B cell (primary cell): ENCODE results near the gene MAPT. TPM values are rescaled to one million over a fixed set of nuclear protein-coding genes. Genes with fewer than 3 reads are reported as not detected.

ENCODE experiments used
- ATAC-seq: fragments of 200-7000 bp; cut with Tn5 transposase; one replicate; pipeline ENCODE4 v1.10.0; 2021; ENCODE audit warnings: low read depth, mild to moderate bottlenecking, moderate number of reproducible peaks, moderate library complexity
- CTCF ChIA-PET: fragments of 350-600 bp; sonication (Branson Sonifier 250); formaldehyde crosslinking; loops from one replicate; lab custom pipeline; 2021; ENCODE audit warnings: antibody characterized with exemption, inconsistent platforms; lab: Charles Lee
- POLR2A ChIA-PET: fragments of 350-600 bp; sonication (Branson Sonifier 250); formaldehyde crosslinking; loops from one replicate; lab custom pipeline; 2021; ENCODE audit warnings: antibody characterized with exemption; lab: Charles Lee
- DNase-seq: peaks from one replicate; pipeline ENCODE4 v3.0.0; 2013
- H2AFZ ChIP-seq: 2 replicates; pipeline ENCODE4 v1.6.1; 2012; ENCODE audit warnings: mild to moderate bottlenecking, low read depth, low read length; ENCODE audit not compliant: insufficient read depth, poor library complexity, severe bottlenecking
- H3K27ac ChIP-seq, 2 donors: 1 replicate in 1 of 2; 2 replicates in 1 of 2; pipeline ENCODE4 v1.5.1; 2012 to 2013; ENCODE audit warnings: low read length in 2 of 2, mild to moderate bottlenecking in 2 of 2, moderate library complexity in 1 of 2
- H3K27me3 ChIP-seq, 4 experiments: fragments of 200-600 bp in 1 of 4; sonication (generic) in 1 of 4; replicated peaks in 1 of 4; 1 replicate in 2 of 4; 2 replicates in 2 of 4; pipeline versions ENCODE4 v1.6.1 to v1.7.0; 2013 to 2016; ENCODE audit warnings: low read length in 3 of 4, mild to moderate bottlenecking in 2 of 4, mixed read lengths in 1 of 4, moderate library complexity in 1 of 4; ENCODE audit not compliant: insufficient read depth in 4 of 4, control insufficient read depth in 3 of 4; ENCODE audit errors: control extremely low read depth in 1 of 4
- H3K36me3 ChIP-seq, 2 experiments: replicated peaks in 1 of 2; 1 replicate in 1 of 2; 2 replicates in 1 of 2; pipeline versions ENCODE4 v1.6.1 to v1.7.1; 2013; ENCODE audit warnings: low read length in 1 of 2; ENCODE audit not compliant: insufficient read depth in 2 of 2, control insufficient read depth in 1 of 2; ENCODE audit errors: control extremely low read depth in 1 of 2, extremely low read depth in 1 of 2
- H3K4me1 ChIP-seq, 2 donors: fragments of 200-600 bp in 1 of 2; sonication (generic) in 1 of 2; 1 replicate in 1 of 2; 2 replicates in 1 of 2; pipeline versions ENCODE4 v1.5.1 to v1.6.1; 2013 to 2017; ENCODE audit warnings: low read length in 2 of 2; ENCODE audit not compliant: control insufficient read depth in 2 of 2, insufficient read depth in 2 of 2
- H3K4me2 ChIP-seq: replicated peaks from 2 replicates; pipeline ENCODE3; 2012; ENCODE audit warnings: mild to moderate bottlenecking, low read depth, low read length; ENCODE audit not compliant: poor library complexity, severe bottlenecking
- H3K4me3 ChIP-seq, 5 experiments: fragments of 200-600 bp in 1 of 5; sonication (generic) in 1 of 5; 1 replicate in 3 of 5; 2 replicates in 2 of 5; pipeline versions ENCODE4 v1.5.1 to v1.7.0; 2011 to 2016; ENCODE audit warnings: low read length in 4 of 5, mild to moderate bottlenecking in 4 of 5, low read depth in 2 of 5, control low read depth in 1 of 5, moderate library complexity in 1 of 5; ENCODE audit not compliant: insufficient read depth in 1 of 5; ENCODE audit errors: control extremely low read depth in 1 of 5, extremely low read depth in 1 of 5
- H3K79me2 ChIP-seq: fragments of 200-600 bp; sonication (generic); one replicate; pipeline ENCODE4 v1.6.0; 2016; ENCODE audit warnings: low read length; ENCODE audit not compliant: control insufficient read depth, insufficient read depth
- H3K9ac ChIP-seq: fragments of 200-600 bp; sonication (generic); 2 replicates; pipeline ENCODE4 v1.6.1; 2017; ENCODE audit warnings: mild to moderate bottlenecking, low read length, moderate library complexity
- H3K9me3 ChIP-seq, 3 donors: one replicate each; pipeline versions ENCODE4 v1.6.1 to v1.7.1; 2013; ENCODE audit warnings: low read length in 2 of 3; ENCODE audit not compliant: control insufficient read depth in 2 of 3, insufficient read depth in 1 of 3; ENCODE audit errors: control extremely low read depth in 1 of 3
- H4K20me1 ChIP-seq: 2 replicates; pipeline ENCODE4 v1.6.0; 2012; ENCODE audit warnings: mild to moderate bottlenecking, low read length; ENCODE audit not compliant: insufficient read depth, control insufficient read depth, poor library complexity, severe bottlenecking
- H3K27ac Mint-ChIP-seq: one replicate; pipeline ENCODE4 v1.8.0; 2021; ENCODE audit warnings: mixed read lengths
- H3K27me3 Mint-ChIP-seq: one replicate; pipeline ENCODE4 v1.8.0; 2021; ENCODE audit warnings: mixed read lengths
- H3K4me1 Mint-ChIP-seq: one replicate; pipeline ENCODE4 v1.8.0; 2021; ENCODE audit warnings: mixed read lengths
- H3K4me3 Mint-ChIP-seq: one replicate; pipeline ENCODE4 v1.8.0; 2021; ENCODE audit warnings: mixed read lengths
- H3K9me3 Mint-ChIP-seq: one replicate; pipeline ENCODE4 v1.8.0; 2022; ENCODE audit warnings: mixed read lengths; ENCODE audit not compliant: insufficient read depth
- EZH2 ChIP-seq: IDR thresholded peaks from 2 replicates; pipeline ENCODE4 v1.6.1; 2012; ENCODE audit warnings: borderline replicate concordance, low read depth, mild to moderate bottlenecking, moderate library complexity, low read length; ENCODE audit not compliant: insufficient read depth, poor library complexity, severe bottlenecking
- WGBS: methylation state at CpG from one replicate; pipeline ENCODE4 v1.1.5; 2013; ENCODE audit warnings: missing lambda C conversion rate; ENCODE audit not compliant: insufficient coverage; 5-methylcytosine and 5-hydroxymethylcytosine counted together
- intact Hi-C: fragments of 100-400 bp; cut with micrococcal nuclease; formaldehyde crosslinking; loops from one replicate; pipeline ENCODE4 v1.10.0; 2022
- polyA plus RNA-seq: library from polyadenylated mRNA; depleted of rRNA; stranded (reverse); fragments of >200 nt; gene quantifications from 2 replicates; pipeline ENCODE4 v1.2.3, GENCODE V29; 2012
- total RNA-seq, 2 donors: library from RNA; stranded (reverse); fragments of 120-200 nt in 1 of 2; gene quantifications; 1 replicate in 1 of 2; 2 replicates in 1 of 2; pipeline versions ENCODE4 v1.2.3 to v1.2.4, GENCODE V29; 2013 to 2022
- TF ChIP-seq, protein P1 (sequence below): fragments of 200-600 bp; IDR thresholded peaks from one replicate; pipeline ENCODE4 v1.8.0; 2022; ENCODE audit warnings: antibody characterized with exemption, mild to moderate bottlenecking

The MAPT gene
- total and polyA plus RNA-seq, 2 donors (not counting 1 experiment from before 2014, with no cell fraction given), result 0.13 to 0.20 TPM

- Histone ChIP-seq H3K79me2 (no peaks in the 10 kb centered on the region), H3K4me1 (no peaks in the 10 kb centered on the region), H2AFZ (no peak overlapping the region), H4K20me1 (no peaks in the 10 kb centered on the region), H3K9ac (no peak overlapping the region), H3K27me3 (peaks cover 0 to 19% (median 2%) of the 10 kb centered on the region in 4 experiments), H3K9me3 (no peaks in the 10 kb centered on the region), H3K36me3 (no peaks in the 10 kb centered on the region), H3K27ac (no peak overlapping the region), H3K4me3 (no peak overlapping the region), H3K4me2 (no peak overlapping the region)
- ATAC-seq (no peak), DNase-seq (no peak)
- Mint-ChIP-seq H3K4me3 (no peak overlapping the region), H3K27me3 (peaks cover 46% of the 10 kb centered on the region), H3K27ac (no peak overlapping the region), H3K4me1 (no peaks in the 10 kb centered on the region), H3K9me3 (no peaks in the 10 kb centered on the region)
- WGBS, result 77% methylated on average over 5 of the region's 5 CpGs
- POLR2A ChIA-PET, result no interaction called here
- intact Hi-C loops, result no loop called here
- TF ChIP-seq, protein P1, sequence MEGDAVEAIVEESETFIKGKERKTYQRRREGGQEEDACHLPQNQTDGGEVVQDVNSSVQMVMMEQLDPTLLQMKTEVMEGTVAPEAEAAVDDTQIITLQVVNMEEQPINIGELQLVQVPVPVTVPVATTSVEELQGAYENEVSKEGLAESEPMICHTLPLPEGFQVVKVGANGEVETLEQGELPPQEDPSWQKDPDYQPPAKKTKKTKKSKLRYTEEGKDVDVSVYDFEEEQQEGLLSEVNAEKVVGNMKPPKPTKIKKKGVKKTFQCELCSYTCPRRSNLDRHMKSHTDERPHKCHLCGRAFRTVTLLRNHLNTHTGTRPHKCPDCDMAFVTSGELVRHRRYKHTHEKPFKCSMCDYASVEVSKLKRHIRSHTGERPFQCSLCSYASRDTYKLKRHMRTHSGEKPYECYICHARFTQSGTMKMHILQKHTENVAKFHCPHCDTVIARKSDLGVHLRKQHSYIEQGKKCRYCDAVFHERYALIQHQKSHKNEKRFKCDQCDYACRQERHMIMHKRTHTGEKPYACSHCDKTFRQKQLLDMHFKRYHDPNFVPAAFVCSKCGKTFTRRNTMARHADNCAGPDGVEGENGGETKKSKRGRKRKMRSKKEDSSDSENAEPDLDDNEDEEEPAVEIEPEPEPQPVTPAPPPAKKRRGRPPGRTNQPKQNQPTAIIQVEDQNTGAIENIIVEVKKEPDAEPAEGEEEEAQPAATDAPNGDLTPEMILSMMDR, result no peak
- TF ChIP-seq EZH2, result no peak
- CTCF ChIA-PET, result interaction anchor here (0.9 kb wide), 1 partner anchor 107 kb away, joined by 3 read pairs; no protein-coding TSS in a partner anchor
These were observed 45.0 kb downstream of the MAPT start for GRCh38 chr17:45939395-45939794.

DNA sequence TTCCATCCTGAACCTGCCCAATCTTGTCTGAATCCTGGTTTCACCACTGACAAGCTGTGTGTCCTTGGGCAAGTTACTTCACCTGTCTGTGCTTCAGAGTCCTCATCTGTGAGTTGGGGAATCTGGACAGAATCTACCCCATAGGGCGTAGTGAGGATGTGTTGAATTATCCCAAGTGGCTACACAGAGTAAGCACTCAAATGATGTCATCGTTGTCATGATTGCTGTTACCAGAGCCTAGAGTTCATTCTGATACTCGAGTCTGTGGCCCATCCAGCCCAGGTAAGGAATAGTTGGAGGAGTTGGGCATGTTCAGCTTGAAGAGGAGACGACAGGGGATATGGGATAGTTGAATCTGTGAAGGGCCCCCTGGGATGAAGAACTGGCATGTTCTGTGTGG is 45.9 kb downstream of the MAPT start:
- H3K9me3 Mint-ChIP-seq, result no peaks in the 10 kb centered on the region
- Histone ChIP-seq H3K9me3 (no peaks in the 10 kb centered on the region), H3K4me1 (no peaks in the 10 kb centered on the region), H3K27me3 (peaks cover 0 to 24% (median 2%) of the 10 kb centered on the region in 4 experiments), H3K9ac (no peak overlapping the region), H3K27ac (no peak overlapping the region), H3K79me2 (no peaks in the 10 kb centered on the region), H4K20me1 (no peaks in the 10 kb centered on the region), H3K36me3 (no peaks in the 10 kb centered on the region), H2AFZ (no peak overlapping the region), H3K4me3 (no peak overlapping the region), H3K4me2 (no peak overlapping the region)
- no peak overlapping the region for H3K27ac Mint-ChIP-seq
- H3K4me3 Mint-ChIP-seq, result no peak overlapping the region
- no peaks in the 10 kb centered on the region for H3K4me1 Mint-ChIP-seq
- TF ChIP-seq, protein P1, result no peak
- no peak for TF ChIP-seq EZH2
- ChIA-PET CTCF (interaction anchor here (0.9 to 1.5 kb wide), 2 partner anchors 9 to 108 kb away, joined by 3 to 10 read pairs; no protein-coding TSS in a partner anchor), POLR2A (no interaction called here)
- intact Hi-C loops, result no loop called here
- DNase-seq (no peak), ATAC-seq (no peak)
- 86% methylated on average over 4 of the region's 4 CpGs for WGBS
- H3K27me3 Mint-ChIP-seq, result peaks cover 46% of the 10 kb centered on the region
